HG03439 (cell line): Measurements from ENCODE around the gene PDE11A.

Experiments
- ATAC-seq: cut with Tn5 transposase; IDR thresholded peaks from one replicate; pipeline ENCODE4 v1.9.1; 2021; ENCODE audit warnings: mild to moderate bottlenecking, moderate library complexity; ENCODE audit not compliant: unreplicated experiment

PDE11A gene

DNA sequence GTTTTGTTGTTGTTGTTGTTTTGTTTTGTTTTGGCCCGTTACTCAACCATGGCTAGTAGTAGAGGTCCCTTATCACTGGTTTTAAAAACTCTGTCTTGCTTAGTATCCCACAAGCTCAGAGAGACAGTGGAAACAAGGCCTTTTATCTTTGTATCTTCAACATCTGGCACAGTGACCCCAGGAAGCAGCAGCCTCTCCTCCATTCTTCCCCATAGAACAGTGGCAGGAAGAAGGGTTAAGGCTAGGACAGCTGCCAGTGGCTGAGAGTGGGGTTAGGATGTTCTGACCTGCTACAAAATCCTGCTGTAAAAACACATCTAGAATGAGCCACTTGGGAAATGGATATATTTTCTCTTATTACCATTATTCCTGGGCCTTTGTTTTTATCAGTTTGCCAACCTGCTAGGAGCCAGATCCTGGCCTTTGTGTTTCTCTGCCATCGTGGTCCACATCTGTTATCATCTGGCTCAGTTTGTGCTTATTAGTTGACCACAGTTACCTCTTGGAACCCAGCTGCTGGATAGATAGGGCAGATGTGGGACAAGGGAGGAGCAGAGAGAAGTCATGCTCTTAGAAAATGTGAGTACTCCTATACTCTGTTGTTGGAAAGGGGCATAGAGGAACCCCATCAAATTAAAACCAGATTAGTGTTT, 433.2 kb downstream of the PDE11A start:
- no peak for ATAC-seq

GRCh38 chr2:177638507-177638906, 434.1 kb downstream of the PDE11A start:
- no peak for ATAC-seq

- ATAC-seq = no peak
Measured at GRCh38 chr2:177636672-177637071, 435.9 kb downstream of the PDE11A start.

- ATAC-seq = no peak
Measured at GRCh38 chr2:177635696-177636095, 436.9 kb downstream of the PDE11A start.

GRCh38 chr2:177633910-177634294, 438.7 kb downstream of the PDE11A start:
- ATAC-seq = no peak

GRCh38 chr2:177633111-177633510, 439.5 kb downstream of the PDE11A start:
- no peak for ATAC-seq

DNA sequence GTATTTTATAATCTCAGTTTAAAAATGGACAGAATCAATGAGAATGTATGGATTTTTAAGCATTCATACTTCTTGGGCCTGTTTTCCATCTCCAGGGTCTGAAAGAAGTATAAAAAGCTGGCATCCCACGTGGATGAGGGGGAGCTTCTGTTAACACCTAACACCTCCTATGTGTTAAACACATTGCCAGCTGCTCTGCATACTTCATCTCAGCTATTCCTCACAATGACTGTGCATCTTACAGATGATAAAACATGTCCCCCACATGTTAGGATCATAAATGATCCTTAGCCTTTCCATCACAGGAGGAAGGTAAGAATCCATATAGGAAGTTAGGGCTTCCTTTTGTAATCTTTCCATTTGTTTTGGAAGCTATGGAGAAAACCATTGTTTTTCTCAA, 440.9 kb downstream of the PDE11A start:
- ATAC-seq = no peak

GRCh38 chr2:177629357-177630024, 443.1 kb downstream of the PDE11A start:
- no peak for ATAC-seq

DNA sequence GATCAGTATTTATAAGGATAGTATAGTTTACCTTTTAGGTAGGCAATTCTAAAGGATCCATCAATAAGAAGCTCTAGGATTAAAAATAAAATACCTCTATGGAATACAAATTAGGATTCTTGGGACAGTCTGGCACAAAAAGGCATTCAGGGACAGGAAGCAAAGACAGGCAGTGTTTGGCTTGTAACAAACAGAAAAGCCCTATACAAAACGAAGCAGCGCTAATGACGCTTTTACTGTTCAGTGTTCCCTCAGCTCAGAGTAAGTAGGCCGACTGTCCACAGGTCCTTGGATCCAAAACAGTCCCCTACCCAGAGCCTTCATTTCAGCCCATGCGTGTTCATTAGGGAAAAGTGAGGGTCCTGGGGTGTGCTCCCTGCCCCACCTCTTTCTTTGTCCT, 443.7 kb downstream of the PDE11A start:
- ATAC-seq = no peak

DNA sequence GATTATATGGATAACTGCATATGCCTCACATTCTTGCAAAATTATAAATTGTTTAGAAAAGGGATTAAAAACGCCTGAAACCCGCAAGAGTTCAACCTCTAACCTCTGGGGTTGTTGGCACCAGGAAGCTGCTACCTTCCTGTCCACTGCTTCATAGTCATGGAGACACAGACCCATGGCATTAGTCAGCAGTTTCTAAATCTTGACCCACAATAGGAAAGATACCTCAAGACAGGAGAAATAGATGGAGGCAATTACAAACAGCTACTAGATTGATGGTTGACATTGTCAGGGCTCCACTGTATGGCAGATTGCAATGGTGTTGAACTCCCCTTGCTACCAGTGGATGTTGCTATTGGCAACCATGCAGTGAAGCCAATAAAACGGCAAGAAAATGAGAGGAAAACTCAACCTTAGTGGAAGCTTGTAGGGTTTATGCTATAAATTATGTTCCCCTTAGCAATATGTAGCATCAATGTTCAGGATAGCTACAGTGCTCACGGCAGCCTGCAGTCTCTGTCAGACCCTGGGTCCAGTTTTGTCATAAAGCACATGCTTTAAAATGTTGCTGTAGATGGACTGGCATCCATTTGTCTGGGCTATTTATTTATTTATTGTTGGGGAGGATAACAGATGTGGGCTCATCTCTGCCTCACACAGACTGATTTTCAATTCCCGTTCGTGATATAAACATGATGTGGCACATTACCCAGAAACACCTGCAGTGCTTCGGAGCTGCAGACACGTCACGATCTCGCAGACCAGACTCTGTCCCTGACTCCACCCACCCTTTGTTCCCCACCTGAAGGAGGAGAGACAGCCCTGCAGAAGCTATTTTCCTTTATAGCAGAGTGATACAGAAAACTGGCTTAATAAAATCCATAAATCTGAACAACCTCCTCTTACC, 446.6 kb downstream of the PDE11A start:
- ATAC-seq = no peak

GRCh38 chr2:177622521-177622920, 450.1 kb downstream of the PDE11A start:
- no peak for ATAC-seq

- ATAC-seq = no peak
Measured at GRCh38 chr2:177619986-177620385, 452.6 kb downstream of the PDE11A start.

DNA sequence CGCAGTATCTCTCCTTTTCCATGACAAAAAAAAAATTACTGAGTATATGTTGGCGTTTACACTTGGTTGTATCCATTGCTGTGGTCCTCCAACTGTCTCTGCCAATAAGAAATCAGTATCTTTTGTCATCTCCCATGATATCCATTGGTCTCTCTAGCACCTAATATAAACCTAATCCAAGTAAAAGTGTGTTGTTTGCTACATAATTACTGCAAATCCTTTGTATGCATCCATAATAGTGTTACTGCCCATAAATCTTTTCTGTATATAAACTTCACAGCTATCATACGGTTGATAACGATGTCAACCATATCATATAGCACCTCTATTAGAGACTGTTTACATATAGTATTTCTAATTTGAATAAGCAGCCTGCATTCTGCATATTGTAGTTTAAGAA, 453.1 kb downstream of the PDE11A start:
- no peak for ATAC-seq

- peak; percentile 98 for ATAC-seq
Measured at GRCh38 chr2:177618255-177619253, 454.0 kb downstream of the PDE11A start.

- ATAC-seq = no peak
Measured at GRCh38 chr2:177617849-177618248, 454.7 kb downstream of the PDE11A start.

DNA sequence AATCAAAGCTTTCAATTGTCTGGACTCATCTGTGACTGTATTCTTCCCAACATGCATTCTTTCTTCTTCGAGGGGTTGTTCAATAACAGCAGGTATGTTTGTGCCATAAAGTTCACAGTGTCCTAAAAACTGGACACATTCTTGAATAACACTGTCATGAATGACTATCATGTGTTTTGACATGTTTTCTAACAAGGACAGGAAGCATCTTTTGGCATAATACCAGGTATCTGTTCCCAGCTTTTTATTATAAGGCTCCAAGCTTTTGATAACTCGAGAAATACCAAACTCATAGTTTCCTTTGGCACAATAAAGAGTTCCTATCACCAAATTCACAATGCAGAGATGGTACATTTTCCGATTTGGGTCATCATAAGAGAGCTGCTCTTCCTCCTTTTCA, 455.8 kb downstream of the PDE11A start:
- ATAC-seq = no peak

- ATAC-seq = no peak
Measured at GRCh38 chr2:177616066-177616465, 456.5 kb downstream of the PDE11A start.

- ATAC-seq = no peak
Measured at GRCh38 chr2:177612659-177613058, 459.9 kb downstream of the PDE11A start.

DNA sequence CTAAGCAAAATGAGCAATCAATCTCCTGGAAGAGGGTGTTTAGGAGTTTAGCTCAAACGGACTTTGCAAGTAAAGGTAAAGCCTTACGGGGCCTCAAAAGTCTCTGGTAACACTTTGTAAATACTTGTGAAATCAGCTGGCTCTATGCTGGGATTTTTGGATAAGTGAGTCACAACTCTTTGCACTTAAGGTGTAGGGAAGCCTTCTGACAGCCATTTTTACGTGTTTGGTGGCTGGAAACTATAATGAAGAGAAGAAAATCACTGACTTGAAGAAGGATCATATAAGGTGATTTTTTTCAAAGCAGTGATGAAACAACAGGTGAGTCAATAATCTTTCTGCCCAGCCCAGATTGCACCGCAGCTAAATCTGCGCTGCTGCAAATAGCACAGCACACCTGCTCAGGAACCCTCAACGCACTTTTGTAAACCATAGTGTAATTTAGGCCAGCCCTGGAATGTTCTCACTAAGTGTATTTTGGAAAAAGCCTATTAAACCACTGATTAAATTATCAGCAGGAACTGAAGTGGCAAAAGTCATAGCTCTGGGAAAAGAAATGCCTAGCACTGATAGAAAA, 461.2 kb downstream of the PDE11A start:
- no peak for ATAC-seq

DNA sequence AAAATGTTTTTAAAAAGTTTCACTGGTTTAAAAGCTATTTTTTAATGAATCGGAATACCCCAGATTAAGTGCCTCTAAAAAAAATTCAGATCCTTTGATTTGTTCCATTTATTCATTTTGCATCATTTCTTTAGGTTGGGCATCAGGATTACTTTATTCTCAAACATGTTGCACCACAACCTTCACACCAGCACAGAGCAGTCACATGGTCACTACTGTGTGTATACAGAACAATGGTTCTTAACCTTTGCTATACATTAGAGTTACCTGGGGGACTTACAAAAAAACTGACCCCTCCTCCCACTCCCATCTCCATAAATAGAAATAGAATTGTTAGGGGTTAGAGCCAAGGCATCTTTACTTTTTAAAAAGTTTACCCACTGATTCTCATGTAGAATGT, 461.8 kb downstream of the PDE11A start:
- ATAC-seq = no peak
